Stimulated activated CD4-positive, alpha-beta T cell treated with anti-CD3 and anti-CD28 coated beads, Interleukin-15, amount 100 ng/mL, for 1 hour (primary cell): ENCODE measurements around the gene BPIFB4.
"Not testable (repeated sequence)": the region's sequence is repeated elsewhere in the genome, so short reads cannot be mapped to it uniquely, and the experiment has no call there.

Experiments used
- DNase-seq, 2 donors: peaks; one replicate each; pipeline ENCODE4 v3.0.0-alpha.2; 2020; ENCODE audit warnings: low read depth in 1 of 2, low spot score in 1 of 2

BPIFB4 gene

DNA sequence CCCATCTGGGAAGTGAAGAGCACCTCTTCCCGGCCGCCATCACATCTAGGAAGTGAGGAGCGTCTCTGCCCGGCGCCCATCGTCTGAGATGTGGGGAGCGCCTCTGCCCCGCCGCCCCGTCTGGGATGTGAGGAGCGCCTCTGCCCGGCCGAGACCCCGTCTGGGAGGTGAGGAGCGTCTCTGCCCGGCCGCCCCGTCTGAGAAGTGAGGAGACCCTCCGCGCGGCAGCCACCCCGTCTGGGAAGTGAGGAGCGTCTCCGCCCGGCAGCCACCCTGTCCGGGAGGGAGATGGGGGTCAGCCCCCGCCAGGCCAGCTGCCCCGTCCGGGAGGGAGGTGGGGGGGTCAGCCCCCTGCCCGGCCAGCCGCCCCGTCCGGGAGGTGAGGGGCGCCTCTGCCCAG lies 36.1 kb downstream of the BPIFB4 start:
- DNase-seq: not testable (repeated sequence)

DNA sequence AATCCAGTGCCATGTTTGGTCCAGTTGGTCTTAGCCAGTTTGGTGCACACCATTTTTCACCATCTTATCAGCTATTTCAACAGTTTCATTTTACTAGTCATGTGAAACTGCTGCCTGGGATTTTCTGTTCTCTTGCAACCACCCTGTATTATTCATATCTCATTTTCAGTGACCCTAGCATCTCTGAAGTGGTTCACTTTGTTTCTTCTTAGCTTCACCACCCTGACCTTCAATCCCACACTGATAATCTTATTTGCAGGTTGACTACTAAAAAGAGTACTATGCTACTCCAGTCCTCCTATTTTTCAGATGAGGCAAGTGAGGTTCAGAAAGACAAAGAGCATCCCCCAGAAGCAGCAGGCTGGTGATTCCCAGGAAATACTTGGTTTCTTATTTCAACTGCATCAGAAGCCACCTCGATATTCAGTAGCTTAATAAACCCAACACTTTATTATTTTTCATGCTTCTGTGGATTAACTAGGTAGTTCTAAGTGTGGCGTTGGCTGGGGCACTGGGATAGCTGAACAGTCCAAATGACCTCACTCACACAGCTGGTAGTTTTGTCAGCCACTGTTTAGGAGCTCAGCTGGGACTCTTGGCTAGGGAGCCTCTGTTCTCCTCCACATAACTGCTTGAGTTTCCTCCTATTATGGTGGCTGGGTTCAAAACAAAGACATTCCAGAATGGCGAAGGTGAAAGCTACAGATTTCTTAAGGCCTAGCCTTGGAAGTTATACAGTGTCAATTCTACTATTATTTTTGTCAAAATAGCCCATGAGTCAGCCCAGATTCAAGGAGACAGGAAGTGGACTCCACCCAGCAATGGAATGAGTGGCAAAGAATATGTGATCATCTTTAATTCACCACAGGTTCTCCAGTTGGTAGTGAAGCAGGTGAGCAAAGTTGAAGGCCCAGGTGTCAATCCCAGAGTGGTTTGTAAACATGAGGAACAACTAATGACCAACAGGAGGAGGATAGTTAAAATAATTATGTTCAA lies 40.6 kb downstream of the BPIFB4 start:
- DNase-seq: no peak

DNA sequence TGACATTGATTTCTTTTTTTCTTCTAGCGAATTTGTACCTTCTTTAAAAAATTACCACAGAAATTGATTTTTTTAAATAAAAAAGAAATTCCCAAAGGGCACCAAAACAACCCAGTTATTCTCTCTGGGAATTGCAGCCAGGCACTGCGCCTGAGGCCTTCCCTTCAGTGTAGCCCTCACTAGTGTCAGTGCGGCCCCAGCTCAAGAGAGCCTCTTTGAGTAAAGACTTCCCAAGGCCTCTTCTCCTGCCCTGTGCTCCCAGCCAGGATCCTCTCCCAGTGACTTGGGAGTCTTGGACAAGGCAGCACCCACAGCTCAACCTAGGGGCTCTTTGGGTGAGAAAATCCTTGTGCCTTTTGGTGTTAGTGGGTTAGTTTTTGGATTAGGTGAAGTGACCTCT lies 41.5 kb downstream of the BPIFB4 start:
- DNase-seq: no peak

DNA sequence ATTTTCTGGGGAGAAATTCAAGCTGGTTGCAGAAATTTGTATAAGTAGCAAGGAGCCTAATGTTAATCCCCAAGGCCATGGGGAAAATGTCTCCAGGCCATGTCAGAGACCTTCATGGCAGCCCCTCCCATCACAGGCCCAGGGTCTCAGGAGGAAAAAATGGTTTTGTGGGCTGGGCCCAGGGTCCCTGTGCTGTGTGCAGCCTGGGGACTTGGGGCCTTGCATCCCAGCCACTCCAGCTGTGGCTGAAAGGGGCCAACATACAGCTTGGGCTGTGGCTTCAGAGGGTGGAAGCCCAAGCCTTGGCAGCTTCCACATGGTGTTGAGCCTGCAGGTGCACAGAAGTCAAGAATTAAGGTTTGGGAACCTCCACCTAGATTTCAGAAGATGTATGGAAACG lies 42.9 kb downstream of the BPIFB4 start:
- not testable (repeated sequence) for DNase-seq

DNA sequence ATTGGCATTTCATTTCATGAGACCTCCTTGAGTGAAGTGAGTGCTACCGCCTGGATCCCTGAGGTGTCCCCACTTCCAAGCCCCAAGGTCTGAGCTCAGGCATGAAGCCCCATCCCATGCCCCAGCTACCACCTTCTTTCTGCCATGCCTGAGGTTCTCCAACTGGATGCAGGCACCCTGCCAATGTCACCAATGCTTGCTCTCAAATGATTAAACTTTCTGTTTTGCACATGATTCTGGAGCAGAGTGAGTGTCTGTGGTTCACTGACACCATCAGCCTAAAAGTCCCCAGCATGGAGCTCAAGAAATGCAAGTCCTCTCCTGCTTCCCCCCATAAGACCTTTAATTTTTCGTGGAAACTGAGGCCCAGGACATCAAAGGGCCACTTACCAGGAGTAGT lies 44.8 kb downstream of the BPIFB4 start:
- DNase-seq: no peak

DNA sequence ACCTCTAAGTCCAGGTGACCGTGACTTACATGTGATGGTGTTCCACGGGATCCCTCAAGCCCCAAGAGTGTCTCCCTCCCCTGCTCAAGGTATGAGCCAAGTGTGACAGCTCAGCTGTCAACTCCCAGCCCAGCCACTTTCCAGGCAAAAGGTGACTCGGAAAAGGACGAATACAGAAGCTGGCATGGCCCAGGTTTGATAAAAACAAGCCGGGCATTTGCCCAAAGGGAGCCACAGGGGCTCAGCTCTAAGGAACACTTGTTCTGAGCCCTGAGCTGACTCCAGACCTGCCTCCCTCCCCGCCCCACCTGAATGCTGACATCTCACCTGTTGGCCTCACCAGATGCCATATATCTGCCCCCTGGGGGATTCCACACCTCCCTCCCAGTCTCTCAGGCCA lies 45.6 kb downstream of the BPIFB4 start:
- no peak for DNase-seq

DNA sequence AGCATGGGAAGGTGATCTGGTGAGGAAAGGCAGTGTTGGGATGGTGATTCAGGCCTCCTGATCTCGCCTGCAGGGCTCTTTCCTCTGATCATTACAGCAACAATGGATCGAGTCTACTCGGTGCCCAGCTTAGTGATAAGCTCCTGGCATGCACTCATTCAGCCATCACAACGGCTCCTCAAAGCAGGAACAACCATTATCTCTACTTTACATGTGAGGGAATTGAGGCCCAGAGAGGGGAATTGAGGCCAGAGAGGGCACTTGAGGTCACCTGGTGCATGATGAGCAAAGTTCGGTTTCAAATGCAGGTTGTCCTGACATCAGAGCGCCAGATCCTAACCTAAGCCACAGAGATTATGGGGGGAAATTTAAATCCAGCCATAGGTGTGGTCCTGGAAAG lies 46.5 kb downstream of the BPIFB4 start:
- no peak for DNase-seq

DNA sequence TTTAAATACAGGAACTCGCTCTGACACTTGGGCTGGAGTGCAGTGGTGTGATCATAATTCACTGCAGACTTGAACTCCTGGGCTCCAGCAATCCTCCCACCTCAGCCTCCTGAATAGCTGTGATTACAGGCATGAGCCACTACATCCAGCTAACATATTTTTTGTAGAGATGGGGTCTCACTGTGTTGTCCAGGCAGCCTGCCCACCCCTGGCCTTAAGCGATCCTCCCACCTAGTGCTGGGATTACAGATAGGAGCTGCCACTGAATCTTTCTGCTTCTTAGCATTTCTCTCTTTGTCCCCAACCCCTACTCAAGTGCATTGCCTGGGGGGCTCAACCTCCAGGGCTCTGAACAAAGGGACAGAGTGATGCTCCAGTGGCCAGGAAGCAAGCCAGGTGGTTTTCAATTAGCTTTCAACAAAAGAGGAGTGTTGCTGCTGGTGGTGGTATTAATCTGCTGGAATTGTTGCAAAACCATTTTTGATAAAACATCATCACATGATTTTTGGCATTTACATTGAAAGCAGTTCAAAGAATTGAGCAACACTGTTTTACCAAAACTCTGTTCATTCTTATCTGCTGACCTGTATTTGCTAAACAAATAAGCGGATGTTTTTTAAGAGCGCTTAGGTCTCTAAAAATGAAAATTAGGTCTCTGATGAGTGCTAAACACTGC lies 48.1 kb downstream of the BPIFB4 start:
- no peak for DNase-seq

DNA sequence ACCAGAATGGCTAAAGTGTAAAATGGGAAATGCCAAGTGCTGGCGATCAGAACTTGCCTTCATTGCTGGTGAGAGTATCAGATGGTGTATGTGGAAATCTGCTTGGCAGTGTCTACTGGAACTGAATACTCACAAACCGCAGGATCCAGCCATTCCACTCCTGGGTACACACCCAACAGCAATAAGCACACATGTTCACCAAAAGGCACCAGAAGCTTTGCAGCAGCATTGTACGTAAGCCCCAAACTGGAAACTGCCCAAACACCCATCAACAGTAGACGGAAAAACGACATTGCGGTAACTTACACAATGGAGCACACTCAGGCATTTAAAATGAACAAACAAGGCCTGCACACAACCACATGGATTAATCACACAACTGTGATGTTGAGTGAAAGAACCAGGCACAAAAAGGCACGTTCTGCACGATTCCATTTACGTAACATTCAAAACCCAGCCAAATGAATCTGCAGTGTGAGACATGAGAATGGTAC lies 51.2 kb downstream of the BPIFB4 start:
- no peak for DNase-seq

DNA sequence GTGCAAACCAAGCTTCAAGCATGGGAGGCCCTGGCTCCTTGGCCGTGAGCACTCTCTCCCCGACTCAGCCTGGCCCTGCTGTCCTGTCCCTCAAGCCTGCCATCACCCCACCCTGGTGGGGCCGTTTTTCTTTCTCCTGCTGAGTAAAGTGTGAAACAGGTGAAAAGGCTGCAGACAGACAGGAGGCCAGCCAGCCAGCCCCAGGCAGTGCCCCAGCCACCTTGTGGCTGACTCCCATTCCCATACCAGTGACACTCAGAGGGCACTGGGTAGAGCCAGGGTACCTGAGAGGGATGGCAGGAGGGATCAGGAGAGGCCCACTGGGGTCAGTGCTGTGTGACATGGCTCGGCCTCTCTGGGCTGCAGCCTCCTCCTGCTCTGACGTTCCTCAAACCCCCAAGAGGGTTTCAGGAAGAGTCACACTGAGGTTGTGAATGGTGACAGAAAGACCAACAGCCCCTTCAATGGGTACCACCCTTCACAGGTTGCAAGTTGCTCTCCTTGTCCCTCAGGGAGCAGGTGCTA lies 52.6 kb downstream of the BPIFB4 start:
- DNase-seq: no peak

DNA sequence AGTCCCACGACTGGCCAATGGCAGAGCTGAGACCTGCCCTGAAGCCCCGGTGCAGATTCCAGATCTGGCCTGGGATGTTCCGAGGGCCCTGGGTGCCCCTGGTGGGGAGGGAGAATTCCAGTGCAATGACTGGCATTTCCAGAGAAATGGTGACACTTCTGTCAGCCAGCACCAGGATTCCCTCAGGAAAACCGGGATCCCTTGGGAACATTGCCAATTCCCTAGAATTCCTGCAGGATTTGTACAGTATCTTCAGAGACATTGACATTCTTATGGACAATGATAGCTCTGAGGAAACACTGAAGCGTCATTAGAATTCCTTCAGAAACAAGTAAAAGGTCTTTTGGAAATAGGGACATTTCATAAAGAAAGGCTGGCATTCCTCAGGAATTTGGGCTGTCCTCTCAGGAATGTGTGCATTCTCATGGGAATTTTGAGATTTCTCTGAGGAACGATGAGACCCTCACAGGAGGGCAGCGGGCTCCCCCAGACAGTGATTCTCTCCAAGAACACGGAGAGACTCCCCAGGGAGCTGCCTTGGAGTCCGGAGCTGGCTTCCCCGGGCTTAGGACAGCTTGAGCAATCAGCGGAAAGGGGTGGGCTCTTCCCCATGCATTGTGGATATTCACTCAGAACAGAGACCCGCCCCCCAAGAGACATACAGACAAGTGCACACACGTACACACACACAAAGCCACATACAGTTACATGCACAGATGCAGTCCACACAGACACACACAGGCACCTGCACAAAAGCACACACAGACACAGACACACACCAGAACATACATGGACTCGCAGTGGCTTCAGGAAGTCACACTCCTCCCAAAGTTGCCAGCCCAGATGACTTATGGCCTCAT lies 53.3 kb downstream of the BPIFB4 start:
- DNase-seq: no peak

DNA sequence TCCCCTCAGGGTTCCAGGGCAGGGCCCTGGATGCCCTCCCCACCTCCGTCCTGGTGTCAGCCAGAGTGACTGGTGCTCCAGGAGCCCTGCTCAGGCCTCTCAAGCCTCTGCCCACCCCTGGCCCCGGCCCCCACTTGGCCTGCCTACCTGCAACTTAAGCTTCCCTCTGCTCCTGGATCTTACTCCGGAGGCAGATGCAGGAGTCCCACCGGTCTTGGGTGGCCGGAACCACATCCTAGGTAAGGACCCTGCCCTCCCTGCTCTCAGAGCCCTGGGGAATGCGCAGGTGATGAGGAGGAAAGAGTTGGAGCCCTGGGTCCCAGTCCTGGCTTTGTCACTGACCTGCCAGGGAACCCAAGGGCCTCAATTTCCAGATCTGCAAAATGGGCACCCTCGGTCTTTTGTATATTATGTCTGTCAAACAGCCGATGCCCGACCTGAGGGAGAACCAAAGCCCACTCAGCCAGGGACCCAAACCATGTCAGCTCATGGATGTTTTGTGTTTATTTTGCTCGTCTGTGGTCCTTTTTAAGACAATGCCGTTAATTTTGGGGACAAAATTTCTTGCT lies 54.0 kb downstream of the BPIFB4 start:
- no peak for DNase-seq

DNA sequence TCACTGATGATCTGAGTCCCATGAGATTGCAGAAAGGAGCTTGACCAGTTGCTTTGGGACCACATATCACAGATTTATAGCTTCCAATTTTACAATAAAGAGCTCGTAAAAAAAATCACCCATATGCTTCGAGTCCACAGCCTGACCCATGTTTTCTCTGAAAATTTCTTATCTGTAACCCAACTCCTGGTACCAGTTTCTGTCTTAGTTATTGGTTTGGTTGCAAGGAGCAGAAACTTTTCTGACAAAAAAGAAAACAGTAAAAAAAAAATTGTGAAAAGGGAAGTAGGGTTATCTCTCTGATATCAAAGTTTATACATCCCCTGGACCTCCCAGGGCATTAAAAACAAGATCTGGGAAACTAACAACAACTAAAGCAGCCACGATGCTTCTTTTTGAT lies 57.8 kb downstream of the BPIFB4 start:
- DNase-seq: no peak

DNA sequence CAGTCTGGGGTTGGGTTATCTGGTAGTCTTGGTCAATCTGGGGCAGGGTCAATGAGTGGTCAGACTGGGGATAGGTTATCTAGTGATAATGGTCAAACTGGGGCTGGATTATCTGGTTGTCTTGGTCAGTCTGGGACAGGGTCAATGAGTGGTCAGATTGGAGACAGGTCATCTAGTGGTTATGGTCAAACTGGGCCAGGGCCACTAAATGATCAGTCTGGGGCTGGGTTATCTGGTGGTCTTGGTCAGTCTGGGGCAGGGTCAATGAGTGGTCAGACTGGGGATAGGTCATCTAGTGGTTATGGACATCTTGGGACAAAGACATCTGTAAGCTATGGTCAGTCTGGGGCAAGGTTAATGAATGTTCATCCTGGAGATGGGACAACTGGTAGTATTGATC lies 60.0 kb downstream of the BPIFB4 start:
- no peak for DNase-seq

DNA sequence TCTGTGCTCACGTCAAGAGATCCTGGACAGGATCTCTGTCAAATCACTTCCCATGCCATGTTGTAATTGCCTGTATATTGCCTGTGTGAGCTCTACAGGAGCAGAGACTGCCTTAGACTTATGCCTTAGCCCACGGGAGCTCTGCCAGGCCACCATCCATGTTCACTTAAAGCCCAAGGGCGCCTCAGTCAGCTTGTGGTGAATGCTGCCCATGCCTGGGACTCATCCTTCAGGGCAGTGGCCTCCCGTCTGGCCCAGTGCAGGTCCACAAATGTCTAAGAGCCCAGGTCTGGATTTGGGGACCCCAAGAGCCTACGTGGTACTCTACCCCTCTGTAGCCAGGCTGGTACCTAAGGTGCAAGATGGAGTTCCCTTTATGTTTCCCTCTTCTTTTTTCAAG lies 66.1 kb downstream of the BPIFB4 start:
- DNase-seq: no peak

DNA sequence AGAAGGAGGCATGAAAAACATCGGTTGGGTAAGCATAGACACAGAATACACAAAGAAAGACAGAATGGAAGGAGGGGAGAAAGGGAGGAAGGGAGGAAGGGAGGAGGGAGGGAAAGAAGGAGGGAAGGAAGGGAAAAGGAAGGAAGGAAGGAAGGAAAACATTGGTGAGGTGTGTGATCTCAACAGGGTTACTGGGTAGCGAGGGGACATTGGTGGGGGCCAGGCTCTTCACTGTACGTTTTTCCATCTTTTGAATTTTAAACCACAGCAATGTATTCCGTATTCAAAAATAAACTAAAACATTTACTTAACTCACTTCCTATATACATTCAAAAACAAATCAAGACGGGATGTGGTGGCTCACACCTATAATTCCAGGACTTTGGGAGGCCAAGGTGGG lies 67.9 kb downstream of the BPIFB4 start:
- no peak for DNase-seq

DNA sequence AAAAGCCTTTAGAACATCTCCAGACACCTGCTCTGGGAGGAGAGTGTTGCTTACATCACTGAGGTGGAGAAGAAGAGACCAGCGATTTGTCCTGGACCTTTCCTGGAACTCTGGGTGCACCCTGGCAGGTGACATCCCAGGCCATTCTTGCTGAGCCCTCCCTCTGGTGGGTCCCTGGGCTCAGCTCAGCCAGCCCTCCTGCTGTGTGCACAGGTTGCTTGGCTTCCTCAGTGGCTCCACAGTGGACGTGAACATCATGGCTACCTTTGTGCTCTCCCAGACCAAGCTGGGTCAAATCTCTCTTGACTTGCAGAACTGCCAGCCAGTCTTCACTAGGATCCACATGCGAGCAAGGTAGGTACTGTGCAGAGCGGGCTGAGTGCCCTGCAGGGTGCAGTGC lies 68.6 kb downstream of the BPIFB4 start:
- no peak for DNase-seq

DNA sequence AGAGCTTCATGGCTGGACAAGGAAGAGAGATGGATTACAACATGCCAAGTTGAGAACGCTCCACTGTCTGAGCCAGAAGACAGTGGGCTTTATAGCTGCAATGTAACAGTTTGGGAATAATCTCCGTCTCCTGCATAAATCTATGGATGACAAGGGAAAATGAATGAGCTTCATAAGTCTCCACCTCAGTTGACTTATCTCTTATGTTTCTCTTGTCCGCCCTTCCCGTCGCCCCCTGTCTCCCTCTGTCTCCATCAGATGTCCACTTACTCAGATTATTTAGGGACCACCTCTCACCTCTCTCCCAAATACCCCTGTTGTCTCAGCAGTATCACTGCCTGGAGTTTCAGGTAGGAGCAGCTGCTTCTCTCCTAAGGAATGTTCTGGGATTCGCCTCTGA lies 74.8 kb downstream of the BPIFB4 start:
- DNase-seq: no peak

DNA sequence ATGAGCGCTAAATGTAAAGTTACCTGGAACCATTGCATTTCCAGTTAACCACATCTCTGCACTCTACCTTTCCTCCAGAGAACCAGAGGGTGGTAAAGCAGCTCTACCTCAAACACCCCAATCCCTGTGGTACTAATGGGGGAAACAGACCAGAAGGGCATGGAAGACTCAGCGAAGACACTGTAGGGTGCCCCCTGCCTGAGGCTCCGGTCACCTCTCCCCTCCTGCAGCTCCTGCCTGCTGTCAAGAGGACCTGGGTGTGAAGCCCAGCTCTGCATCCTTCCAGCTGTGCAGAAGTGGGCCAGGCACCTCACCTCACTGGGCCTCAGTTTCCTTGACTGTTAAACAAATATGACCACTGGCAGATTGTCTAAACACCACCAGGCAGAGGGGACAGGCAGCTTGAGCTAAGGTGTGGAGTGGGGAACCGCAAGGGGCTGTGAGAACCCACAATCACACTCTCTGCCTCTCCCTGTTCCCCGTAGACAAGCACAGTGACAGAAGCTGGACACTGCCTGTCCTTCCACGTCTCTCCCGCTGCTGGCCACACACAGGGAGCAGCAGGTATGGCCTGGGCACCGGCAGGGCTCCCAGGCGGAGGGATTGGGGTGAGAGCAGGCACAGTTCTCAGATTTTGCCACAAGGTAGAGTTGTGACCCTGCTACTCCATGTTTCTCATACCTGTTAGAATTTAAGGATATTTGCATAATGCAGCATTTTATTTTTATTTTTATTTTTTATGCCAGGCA lies 79.4 kb downstream of the BPIFB4 start:
- DNase-seq: no peak

DNA sequence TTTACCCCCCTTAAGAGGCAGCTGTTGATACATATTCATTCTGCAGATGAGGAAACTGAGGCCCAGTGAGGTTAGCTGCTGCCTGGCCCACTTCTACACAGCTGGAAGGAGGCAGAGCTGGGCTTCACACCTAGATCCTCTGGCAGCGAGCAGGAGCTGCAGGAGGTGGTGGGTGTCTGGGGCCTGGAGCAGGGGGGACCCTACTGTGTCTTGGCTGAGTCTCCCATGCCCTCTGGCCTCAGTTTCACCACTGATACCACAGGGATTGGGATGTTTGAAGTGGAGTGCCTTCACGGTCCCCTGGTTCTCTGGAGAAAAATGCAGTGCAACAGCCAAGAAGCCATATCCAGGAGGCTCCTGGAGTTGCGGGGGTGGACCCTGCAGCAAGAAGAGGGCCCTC lies 80.3 kb downstream of the BPIFB4 start:
- DNase-seq: no peak
